Heart left ventricle (tissue), 13 donors: ENCODE data around the gene BATF.

Experiments
- POLR2A ChIP-seq, 2 donors: fragments of 450-650 bp; IDR thresholded peaks; one replicate each; pipeline ENCODE4 v1.6.1; 2017; ENCODE audit warnings: antibody characterized with exemption in 2 of 2, mild to moderate bottlenecking in 2 of 2, moderate library complexity in 2 of 2
- TF ChIP-seq, protein P1 (sequence below), 12 donors: fragments of 200-600 bp; sonication (generic) in 4 of 12; IDR thresholded peaks; one replicate each; pipeline versions ENCODE4 v1.5.0 to v1.8.0; 2018 to 2022; ENCODE audit warnings: antibody characterized with exemption in 12 of 12, mild to moderate bottlenecking in 5 of 12
- donor health status: ischemic (EF 13 %, LVEDD 7.1; RV severe dilation, severe dysfunction).
- donor health status: DM: no; HTN: yes; CAD: no.
- donor health status: DM: no; HTN: no; CAD: no.
- donor health status: ischemic (EF 25% LVEDD 6.9; RV normal size, moderate dysfunction).
- donor health status: ischemic (EF 25% LVEDD 5.7; RV mildly dilated, moderate dysfunction).
- donor health status: ischemic (EF 35%, LVEDD 5.7; RV mildly dilated, moderate dysfunction).
- donor health status: nonischemic (EF 11% LVEDD 7.7; RV severe dilation, severe dysfunction).
- donor health status: DM: yes; HTN: yes; CAD: no.
- donor health status: PGD.
- donor health status: ischemic (EF 29% LVEDD 5.4; RV normal size, mild dysfunction).
- donor health status: nonischemic (EF 23%, LVEDD 6.1; RV moderate dilation, normal function).

DNA sequence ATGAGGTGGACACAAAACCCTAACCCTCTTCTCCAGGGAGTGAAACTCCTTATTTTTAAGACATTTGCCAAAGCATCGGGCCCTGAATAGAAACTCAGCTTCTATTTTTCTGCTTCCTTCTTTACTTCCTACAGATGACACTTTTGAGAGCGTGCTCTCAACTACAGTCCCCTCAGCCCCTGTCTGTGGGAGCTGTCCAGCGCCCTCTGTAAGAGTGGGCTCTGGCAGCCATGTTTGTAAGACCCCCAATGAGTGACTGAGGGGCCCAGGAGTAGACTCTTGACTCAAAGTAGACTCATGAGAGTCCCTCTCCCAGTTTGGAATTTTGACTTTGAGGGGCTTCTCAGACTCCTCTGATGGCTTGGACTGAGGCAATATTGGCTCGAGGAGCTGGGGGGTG is 25.5 kb upstream of the BATF start:
- TF ChIP-seq, protein P1, sequence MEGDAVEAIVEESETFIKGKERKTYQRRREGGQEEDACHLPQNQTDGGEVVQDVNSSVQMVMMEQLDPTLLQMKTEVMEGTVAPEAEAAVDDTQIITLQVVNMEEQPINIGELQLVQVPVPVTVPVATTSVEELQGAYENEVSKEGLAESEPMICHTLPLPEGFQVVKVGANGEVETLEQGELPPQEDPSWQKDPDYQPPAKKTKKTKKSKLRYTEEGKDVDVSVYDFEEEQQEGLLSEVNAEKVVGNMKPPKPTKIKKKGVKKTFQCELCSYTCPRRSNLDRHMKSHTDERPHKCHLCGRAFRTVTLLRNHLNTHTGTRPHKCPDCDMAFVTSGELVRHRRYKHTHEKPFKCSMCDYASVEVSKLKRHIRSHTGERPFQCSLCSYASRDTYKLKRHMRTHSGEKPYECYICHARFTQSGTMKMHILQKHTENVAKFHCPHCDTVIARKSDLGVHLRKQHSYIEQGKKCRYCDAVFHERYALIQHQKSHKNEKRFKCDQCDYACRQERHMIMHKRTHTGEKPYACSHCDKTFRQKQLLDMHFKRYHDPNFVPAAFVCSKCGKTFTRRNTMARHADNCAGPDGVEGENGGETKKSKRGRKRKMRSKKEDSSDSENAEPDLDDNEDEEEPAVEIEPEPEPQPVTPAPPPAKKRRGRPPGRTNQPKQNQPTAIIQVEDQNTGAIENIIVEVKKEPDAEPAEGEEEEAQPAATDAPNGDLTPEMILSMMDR (IDR thresholded peaks at IDR 0.05), result no peak
- no peak for TF ChIP-seq POLR2A (IDR thresholded peaks at IDR 0.05)
